Measurements from ENCODE around the gene HOXA13. TPM values are rescaled to one million over a fixed set of nuclear protein-coding genes. Genes with fewer than 3 reads are reported as not detected.
A peak's percentile ranks its signal among the peaks of the same experiment; 100 is the strongest.

Gene HOXA13
- total and polyA plus RNA-seq, 3 experiments from 2014 or later, result not detected

DNA sequence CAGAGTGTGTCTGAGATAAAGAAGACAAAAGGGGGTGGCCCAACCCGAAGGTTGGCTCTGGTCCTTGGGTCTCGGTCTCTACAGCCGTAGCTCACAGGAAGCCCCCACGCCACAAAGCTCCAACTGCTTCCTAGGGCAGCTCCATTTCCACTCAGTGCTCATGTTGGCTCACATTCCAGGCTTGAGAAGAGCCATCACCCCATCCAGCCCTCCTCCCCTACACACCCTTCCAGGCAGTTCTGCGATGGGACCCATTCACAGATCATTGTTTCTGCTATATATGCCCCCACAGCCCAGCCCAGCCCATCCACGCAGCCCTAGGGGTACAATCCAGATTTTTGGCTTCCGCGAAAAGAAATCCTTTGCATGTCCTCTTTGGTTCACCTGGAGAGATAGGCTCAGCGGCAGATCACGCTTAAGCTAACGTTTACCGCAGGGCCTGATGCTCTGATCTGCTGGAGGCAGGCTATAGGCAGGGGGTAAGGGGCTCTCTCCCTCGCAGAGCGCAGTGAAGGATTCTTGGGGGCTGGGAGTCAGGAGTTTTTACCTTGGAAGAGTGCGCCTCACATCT lies 8.6 kb downstream of the HOXA13 start:
- Mint-ChIP-seq H3K9me3 (no peaks in the 10 kb centered on the region), H3K36me3 (no peaks in the 10 kb centered on the region), H3K4me3 (peak overlapping the region in 4 of 7 donors; percentile 5 to 55 (median 33)), H3K4me1 (peaks cover 35 to 52% (median 39%) of the 10 kb centered on the region in 3 donors), H3K27me3 (peaks cover 91 to 96% of the 10 kb centered on the region in 2 donors), H3K27ac (peak overlapping the region in 1 of 8 donors; percentile 39)
- H3K9me3 ChIP-seq (ENCODE audit: low read length), result no peaks in the 10 kb centered on the region
- no peak overlapping the region for H3K4me3 ChIP-seq (ENCODE audit: low read length)
- CTCF ChIA-PET, result interaction anchor here (1.2 to 1.5 kb wide), 5 partner anchors 8 to 30 kb away, joined by 3 to 5 read pairs (median 4); no protein-coding TSS in a partner anchor
- H3K27ac ChIP-seq (ENCODE audit: low read depth, low read length), result no peak overlapping the region
- H3K4me1 ChIP-seq (ENCODE audit: insufficient read depth, low read length), result peaks cover 39% of the 10 kb centered on the region
- DNase-seq, result peak in 1 of 5 donors; percentile 28
- peaks cover 88% of the 10 kb centered on the region for H3K27me3 ChIP-seq (ENCODE audit: insufficient read depth, low read length, poor library complexity, severe bottlenecking)
- POLR2A ChIA-PET, result interaction anchor here (0.5 kb wide), 1 partner anchor 96 kb away, joined by 5 read pairs; no protein-coding TSS in a partner anchor
- H3K36me3 ChIP-seq (ENCODE audit: insufficient read depth, low read length), result no peaks in the 10 kb centered on the region

DNA sequence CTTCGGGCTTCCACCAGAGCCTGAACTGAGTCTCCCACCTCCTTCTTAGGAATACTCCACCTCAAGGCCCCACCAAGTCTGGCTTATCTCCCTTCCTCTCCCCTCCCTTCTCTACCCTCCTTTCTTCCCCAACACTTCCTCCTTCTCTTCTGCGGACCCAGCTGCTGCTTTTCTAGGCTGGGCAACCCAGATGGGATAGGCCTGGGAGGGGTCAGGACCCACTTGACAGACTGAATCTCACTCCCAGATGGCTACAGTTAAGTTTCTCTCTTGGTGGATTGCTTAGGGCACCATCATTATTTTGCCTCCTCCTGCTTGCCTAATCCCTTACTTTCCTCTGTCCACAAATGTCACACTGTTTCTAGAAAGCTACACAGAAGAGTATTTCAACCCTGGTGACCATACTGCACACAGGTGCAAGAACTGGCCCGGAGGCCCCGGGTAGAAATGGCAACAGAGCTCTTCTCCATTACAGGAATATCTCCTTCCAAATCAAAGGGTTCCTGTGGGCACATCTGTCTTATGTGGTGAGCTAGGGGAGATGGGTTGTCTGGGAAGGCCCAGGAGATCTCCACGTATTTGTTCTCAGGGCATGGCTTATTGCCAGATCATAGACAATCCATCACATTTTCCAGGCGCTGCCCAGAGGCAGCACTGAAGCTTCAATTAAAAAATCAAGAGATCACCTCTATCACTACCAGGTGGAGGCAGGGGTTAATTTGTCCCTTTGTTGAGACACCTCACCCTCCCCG lies 9.7 kb downstream of the HOXA13 start:
- Mint-ChIP-seq H3K4me3 (peak overlapping the region in 5 of 7 donors; percentile 4 to 63 (median 38)), H3K9me3 (peaks cover 0 to 3% (median 0%) of the 10 kb centered on the region in 5 donors), H3K27me3 (peaks cover 94 to 96% of the 10 kb centered on the region in 2 donors), H3K27ac (peak overlapping the region in 1 of 8 donors; percentile 39), H3K4me1 (peaks cover 45 to 63% (median 49%) of the 10 kb centered on the region in 3 donors), H3K36me3 (no peaks in the 10 kb centered on the region)
- Histone ChIP-seq H3K27me3 (ENCODE audit: insufficient read depth, low read length, poor library complexity, severe bottlenecking) (peaks cover 92% of the 10 kb centered on the region), H3K36me3 (ENCODE audit: insufficient read depth, low read length) (no peaks in the 10 kb centered on the region), H3K27ac (ENCODE audit: low read depth, low read length) (no peak overlapping the region), H3K4me1 (ENCODE audit: insufficient read depth, low read length) (peaks cover 49% of the 10 kb centered on the region), H3K9me3 (ENCODE audit: low read length) (no peaks in the 10 kb centered on the region), H3K4me3 (ENCODE audit: low read length) (no peak overlapping the region)
- CTCF ChIA-PET, result interaction anchor here (0.8 to 1.6 kb wide), 8 partner anchors 9 to 29 kb away, joined by 3 to 9 read pairs (median 4); no protein-coding TSS in a partner anchor
- peak in 1 of 5 donors; percentile 21 for DNase-seq
- POLR2A ChIA-PET, result interaction anchor here (0.5 kb wide), 1 partner anchor 95 kb away, joined by 5 read pairs; no protein-coding TSS in a partner anchor

DNA sequence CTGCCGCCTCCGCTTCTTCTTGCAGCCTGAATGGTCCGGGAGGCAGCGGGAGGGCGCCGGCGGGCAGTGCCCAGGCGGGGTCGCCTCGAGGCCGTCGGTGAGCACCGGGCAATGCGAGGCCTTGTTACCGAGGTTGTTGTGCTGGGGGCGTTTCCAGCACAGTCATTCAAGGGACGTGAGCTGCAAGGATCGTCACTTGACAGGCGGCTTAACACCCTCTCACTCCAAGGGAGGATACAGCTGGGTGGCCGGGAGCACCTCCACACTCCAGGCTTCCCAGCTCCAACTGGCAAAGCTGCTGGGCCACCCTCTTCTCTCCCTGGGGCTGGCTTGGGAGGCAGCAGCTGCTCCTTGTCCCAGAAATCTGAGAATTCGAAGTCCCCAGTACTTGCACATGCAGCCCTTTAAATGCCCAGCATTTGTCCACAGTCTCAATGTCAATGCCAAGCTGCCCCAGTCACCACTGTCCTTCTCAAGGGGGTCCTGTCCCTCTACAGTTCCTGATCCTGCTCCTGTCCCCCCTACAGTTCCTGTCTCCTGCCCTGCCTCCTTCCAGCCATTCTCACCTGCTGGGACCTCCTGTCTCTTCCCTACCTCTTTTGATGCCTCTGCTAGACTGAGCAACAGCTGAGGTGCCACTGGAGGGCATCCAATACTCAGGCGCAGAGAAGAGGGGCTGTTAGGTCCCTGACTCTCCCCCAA lies 10.4 kb downstream of the HOXA13 start:
- Mint-ChIP-seq H3K4me1 (peaks cover 52 to 69% (median 56%) of the 10 kb centered on the region in 3 donors), H3K27ac (peak overlapping the region in 2 of 8 donors; percentile 10 to 39), H3K9me3 (peaks cover 0 to 7% (median 0%) of the 10 kb centered on the region in 5 donors), H3K36me3 (no peaks in the 10 kb centered on the region), H3K4me3 (peak overlapping the region in 6 of 7 donors; percentile 36 to 81 (median 52)), H3K27me3 (peaks cover 92 to 96% of the 10 kb centered on the region in 2 donors)
- Histone ChIP-seq H3K27ac (ENCODE audit: low read depth, low read length) (no peak overlapping the region), H3K9me3 (ENCODE audit: low read length) (no peaks in the 10 kb centered on the region), H3K27me3 (ENCODE audit: insufficient read depth, low read length, poor library complexity, severe bottlenecking) (peaks cover 92% of the 10 kb centered on the region), H3K4me1 (ENCODE audit: insufficient read depth, low read length) (peaks cover 56% of the 10 kb centered on the region), H3K36me3 (ENCODE audit: insufficient read depth, low read length) (no peaks in the 10 kb centered on the region), H3K4me3 (ENCODE audit: low read length) (no peak overlapping the region)
- DNase-seq, result peak in 1 of 5 donors; percentile 45
- CTCF ChIA-PET, result interaction anchor here (1.3 to 1.6 kb wide), 4 partner anchors 10 to 28 kb away, joined by 3 to 9 read pairs (median 6); no protein-coding TSS in a partner anchor
- POLR2A ChIA-PET, result no interaction called here

DNA sequence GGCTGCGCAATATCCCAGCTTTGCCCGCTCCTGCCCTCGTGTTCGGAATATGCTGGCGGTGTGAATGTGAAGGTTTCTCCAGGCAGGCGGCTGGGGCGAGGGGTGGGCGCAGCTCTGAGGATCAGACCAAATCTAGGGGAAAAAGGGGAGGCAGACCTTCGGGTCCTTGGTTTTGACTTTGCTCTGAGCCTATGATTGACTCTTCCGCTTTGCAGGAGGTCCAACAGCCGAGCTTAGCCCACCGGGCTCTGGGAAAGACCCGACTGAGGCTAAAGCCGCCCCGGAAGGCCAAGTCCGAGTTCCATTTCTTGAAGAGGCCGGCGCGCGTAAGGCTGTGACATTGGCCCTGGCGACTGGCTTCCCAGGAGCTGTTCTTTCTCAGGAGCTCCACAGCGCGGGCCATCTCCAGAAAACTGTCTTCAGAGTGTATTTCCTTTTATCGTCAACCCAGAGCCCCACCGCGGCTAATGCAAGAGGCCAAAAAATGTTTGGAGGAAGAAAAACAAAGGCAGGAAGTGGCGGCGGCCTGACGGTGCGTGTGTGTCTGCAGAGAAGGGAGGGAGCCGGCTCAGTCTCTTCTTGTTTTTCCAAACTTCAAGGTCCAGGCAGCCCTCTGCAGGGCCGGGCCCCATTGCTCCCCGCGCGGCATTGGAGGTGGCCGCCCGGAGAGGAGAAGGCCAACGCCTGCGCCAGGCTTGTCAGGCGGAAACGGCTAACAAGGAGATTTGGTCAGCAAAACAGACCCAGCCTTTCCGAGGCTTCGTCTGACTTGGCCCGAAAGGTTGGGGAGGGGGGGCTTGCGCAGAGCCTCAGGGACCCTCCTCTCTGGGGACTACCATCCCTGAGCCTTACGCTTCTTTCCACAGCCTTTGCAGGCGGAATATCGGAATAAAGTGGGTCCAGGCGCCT lies 11.3 kb downstream of the HOXA13 start:
- ChIA-PET CTCF (interaction anchor here (0.9 to 1.6 kb wide), 4 partner anchors 9 to 32 kb away, joined by 3 to 9 read pairs (median 4); partner anchors contain the start of gene HOXA7), POLR2A (no interaction called here)
- peak overlapping the region; percentile 61 to 89 (median 74) for H3K4me3 Mint-ChIP-seq
- H3K36me3 Mint-ChIP-seq, result no peaks in the 10 kb centered on the region
- Histone ChIP-seq H3K27ac (ENCODE audit: low read depth, low read length) (no peak overlapping the region), H3K27me3 (ENCODE audit: insufficient read depth, low read length, poor library complexity, severe bottlenecking) (peaks cover 91% of the 10 kb centered on the region), H3K9me3 (ENCODE audit: low read length) (no peaks in the 10 kb centered on the region), H3K4me3 (ENCODE audit: low read length) (peak overlapping the region; percentile 52), H3K4me1 (ENCODE audit: insufficient read depth, low read length) (peaks cover 62% of the 10 kb centered on the region), H3K36me3 (ENCODE audit: insufficient read depth, low read length) (no peaks in the 10 kb centered on the region)
- H3K27me3 Mint-ChIP-seq, result peaks cover 92 to 94% of the 10 kb centered on the region in 2 donors
- H3K4me1 Mint-ChIP-seq, result peaks cover 57 to 72% (median 62%) of the 10 kb centered on the region in 3 donors
- peak in 2 of 5 donors; percentile 56 to 60 for DNase-seq
- H3K27ac Mint-ChIP-seq, result peak overlapping the region in 3 of 8 donors; percentile 9 to 60 (median 50)
- peaks cover 0 to 7% (median 0%) of the 10 kb centered on the region in 5 donors for H3K9me3 Mint-ChIP-seq

DNA sequence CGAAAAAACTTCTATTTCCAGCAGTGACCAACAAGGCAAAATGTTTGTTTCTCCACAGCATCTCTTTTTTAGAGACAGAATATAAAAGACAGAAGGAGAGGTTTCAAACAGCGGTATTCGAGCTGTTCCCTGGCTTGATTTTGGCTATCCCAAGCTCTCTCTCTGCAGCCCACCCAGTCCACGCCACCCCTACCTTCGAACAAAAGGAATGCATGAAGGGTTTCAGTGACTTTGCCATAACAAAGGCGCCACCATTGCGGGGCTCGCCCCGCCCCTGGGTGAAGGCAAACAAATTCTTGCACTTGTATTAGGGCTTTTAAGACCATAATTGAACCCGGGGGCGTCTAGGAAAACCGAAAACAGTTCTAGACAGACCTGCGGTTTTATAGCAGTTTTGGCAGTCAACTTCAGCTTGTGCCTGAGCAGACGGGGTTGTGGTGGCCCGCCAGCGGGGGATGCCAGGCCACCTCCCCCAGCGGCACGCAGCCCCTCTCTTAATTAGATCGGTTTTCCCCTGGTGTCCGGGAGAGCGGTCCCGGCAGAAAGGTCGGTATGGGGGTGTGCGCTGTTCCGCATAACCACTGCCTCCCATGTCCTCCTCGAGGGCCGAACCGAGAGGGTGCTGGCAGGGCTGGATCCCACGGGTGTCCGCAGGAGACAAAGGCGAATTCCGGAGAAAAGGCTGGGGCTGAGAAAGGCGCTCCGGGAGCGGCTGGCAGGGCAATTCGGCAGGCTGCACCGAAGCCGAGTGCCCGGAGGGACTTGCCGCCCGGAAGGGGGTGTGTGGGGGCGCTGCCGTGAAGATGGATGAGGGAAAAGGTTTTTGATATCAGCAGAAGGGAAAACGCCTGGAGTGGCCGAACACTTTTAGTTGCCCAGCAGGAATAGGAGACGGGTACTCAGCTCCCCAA lies 12.2 kb downstream of the HOXA13 start:
- peaks cover 0 to 7% (median 0%) of the 10 kb centered on the region in 5 donors for H3K9me3 Mint-ChIP-seq
- Histone ChIP-seq H3K4me1 (ENCODE audit: insufficient read depth, low read length) (peaks cover 59% of the 10 kb centered on the region), H3K27ac (ENCODE audit: low read depth, low read length) (no peak overlapping the region), H3K36me3 (ENCODE audit: insufficient read depth, low read length) (no peaks in the 10 kb centered on the region), H3K9me3 (ENCODE audit: low read length) (no peaks in the 10 kb centered on the region), H3K27me3 (ENCODE audit: insufficient read depth, low read length, poor library complexity, severe bottlenecking) (peaks cover 94% of the 10 kb centered on the region), H3K4me3 (ENCODE audit: low read length) (peak overlapping the region; percentile 52)
- CTCF ChIA-PET, result interaction anchor here (0.9 to 2.4 kb wide), 9 partner anchors 8 to 33 kb away, joined by 3 to 15 read pairs (median 4); partner anchors contain the start of genes HOXA13 and HOXA7
- H3K27ac Mint-ChIP-seq, result peak overlapping the region in 2 of 8 donors; percentile 50 to 60
- peak overlapping the region; percentile 61 to 89 (median 74) for H3K4me3 Mint-ChIP-seq
- H3K27me3 Mint-ChIP-seq, result peaks cover 91 to 94% of the 10 kb centered on the region in 2 donors
- no peaks in the 10 kb centered on the region for H3K36me3 Mint-ChIP-seq
- DNase-seq, result peak in 1 of 5 donors; percentile 33
- POLR2A ChIA-PET, result interaction anchor here (1.5 kb wide), 1 partner anchor 8 kb away, joined by 3 read pairs; no protein-coding TSS in a partner anchor
- peaks cover 55 to 70% (median 60%) of the 10 kb centered on the region in 3 donors for H3K4me1 Mint-ChIP-seq

DNA sequence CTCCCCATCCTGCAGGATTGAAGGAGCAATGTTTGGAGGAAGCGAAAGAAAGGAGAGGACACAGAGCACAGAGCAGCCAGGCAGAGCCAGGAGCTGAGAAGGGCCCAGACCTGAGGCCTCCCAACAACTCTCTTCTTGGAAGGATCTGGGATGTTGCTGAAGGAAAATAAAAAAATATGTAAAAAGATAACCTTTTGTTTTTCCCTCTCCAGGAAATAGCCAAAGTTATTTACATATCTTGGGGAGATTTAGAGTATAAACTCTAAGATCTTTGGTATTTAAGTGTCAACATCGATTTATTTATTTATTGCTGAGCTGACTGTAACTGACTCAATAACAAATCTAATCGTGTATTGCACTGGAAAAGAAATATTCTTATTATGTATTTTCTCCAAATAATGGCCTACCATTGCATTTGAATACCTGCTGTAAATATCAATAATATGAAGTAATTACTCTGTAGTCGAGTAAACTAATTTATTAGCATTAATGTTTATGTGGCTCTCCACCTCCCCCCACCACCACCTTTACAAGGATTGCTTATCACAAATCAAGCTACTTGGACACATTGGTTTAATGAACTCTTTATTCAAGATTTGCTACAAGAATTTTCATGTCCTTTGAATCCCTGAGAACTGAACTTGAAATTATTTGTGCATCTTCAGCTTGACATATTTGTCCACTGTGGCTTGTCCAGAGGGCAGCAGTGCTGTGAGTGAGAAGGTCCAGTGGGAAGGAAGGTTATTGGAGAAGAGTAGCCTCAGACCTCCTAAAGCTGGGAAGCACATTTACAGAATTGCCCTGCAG lies 13.0 kb downstream of the HOXA13 start:
- Histone ChIP-seq H3K36me3 (ENCODE audit: insufficient read depth, low read length) (no peaks in the 10 kb centered on the region), H3K4me1 (ENCODE audit: insufficient read depth, low read length) (peaks cover 56% of the 10 kb centered on the region), H3K27me3 (ENCODE audit: insufficient read depth, low read length, poor library complexity, severe bottlenecking) (peaks cover 97% of the 10 kb centered on the region), H3K4me3 (ENCODE audit: low read length) (no peak overlapping the region), H3K9me3 (ENCODE audit: low read length) (no peaks in the 10 kb centered on the region), H3K27ac (ENCODE audit: low read depth, low read length) (no peak overlapping the region)
- CTCF ChIA-PET, result interaction anchor here (1.0 to 2.4 kb wide), 8 partner anchors 7 to 32 kb away, joined by 3 to 15 read pairs (median 4); partner anchors contain the start of gene HOXA13
- peaks cover 48 to 63% (median 57%) of the 10 kb centered on the region in 3 donors for H3K4me1 Mint-ChIP-seq
- no peak for DNase-seq
- H3K36me3 Mint-ChIP-seq, result no peaks in the 10 kb centered on the region
- peaks cover 91 to 92% of the 10 kb centered on the region in 2 donors for H3K27me3 Mint-ChIP-seq
- H3K9me3 Mint-ChIP-seq, result peaks cover 0 to 7% (median 0%) of the 10 kb centered on the region in 5 donors
- peak overlapping the region in 5 of 7 donors; percentile 26 to 38 (median 34) for H3K4me3 Mint-ChIP-seq
- peak overlapping the region in 2 of 8 donors; percentile 29 to 60 for H3K27ac Mint-ChIP-seq
- POLR2A ChIA-PET, result interaction anchor here (1.0 to 1.5 kb wide), 2 partner anchors 9 to 14 kb away, joined by 3 read pairs; no protein-coding TSS in a partner anchor
